Activated naive CD4-positive, alpha-beta T cell (primary cell): ENCODE measurements around the gene PRKACA.

Source experiments
- DNase-seq, 4 experiments: peaks; one replicate each; lab custom pipeline; 2025; lab: John Stamatoyannopoulos, UW

Gene PRKACA

DNA sequence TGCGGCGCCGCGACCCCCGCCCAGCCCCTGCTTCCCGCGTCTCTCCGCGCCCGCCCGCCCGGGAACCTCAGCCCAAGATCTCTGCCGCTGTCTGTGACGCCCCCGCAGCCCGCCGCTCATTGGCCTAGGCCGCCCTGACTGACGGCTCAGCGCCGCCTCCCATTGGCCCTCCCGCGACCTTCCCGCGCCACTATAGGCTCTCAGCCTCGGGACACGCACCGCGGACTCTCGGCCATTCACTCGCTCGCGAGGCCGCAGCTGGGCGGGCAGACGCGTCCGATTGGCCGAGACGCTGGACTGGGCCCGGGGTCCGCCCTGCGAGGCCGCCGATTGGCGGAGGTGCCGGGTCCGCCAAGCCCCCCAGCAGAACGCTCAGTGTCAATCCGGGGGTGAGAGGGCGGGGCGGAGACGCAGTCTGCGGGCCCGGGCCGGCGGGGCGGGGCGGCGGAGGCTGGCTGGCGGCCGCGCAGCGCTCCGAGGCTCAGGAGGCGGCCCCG lies at the start of gene PRKACA:
Gene PRKACA (minus strand): TSS at position 95 of the 497 bp plus-strand sequence. CDS start 215 bp downstream, outside the sequence.
- DNase-seq, result peak; percentile 95 to 98 (median 96)

DNA sequence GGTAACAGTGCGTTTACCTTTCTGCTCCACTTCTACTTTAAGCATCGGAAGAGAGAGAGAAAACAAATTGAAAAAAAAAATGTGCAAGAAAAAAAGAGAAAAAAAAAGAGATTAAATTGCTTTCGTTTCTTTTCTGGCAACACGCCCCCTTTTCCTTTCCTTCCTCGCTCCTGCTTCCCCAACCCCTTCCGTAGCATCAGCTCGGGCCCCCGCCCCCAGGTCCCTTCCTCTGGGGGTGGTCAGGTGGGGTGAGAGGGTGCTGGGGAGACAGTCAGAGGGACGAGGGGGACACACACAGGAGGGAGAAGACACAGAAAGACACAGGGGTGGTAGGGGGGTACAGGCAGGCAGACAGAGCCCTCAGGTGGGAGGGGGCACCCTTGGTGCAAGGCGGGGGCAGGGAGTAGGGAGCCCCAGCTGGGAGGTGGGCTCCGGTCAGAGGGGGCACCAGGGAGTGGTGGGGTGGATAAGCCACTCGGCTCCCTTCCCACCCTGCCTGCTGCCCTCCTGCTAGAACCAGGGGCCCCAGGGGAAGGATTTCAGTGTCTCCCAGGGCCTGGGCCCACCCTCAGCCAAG lies 49.5 kb upstream of the PRKACA start:
- peak in 1 of 4 experiments; percentile 11 for DNase-seq

DNA sequence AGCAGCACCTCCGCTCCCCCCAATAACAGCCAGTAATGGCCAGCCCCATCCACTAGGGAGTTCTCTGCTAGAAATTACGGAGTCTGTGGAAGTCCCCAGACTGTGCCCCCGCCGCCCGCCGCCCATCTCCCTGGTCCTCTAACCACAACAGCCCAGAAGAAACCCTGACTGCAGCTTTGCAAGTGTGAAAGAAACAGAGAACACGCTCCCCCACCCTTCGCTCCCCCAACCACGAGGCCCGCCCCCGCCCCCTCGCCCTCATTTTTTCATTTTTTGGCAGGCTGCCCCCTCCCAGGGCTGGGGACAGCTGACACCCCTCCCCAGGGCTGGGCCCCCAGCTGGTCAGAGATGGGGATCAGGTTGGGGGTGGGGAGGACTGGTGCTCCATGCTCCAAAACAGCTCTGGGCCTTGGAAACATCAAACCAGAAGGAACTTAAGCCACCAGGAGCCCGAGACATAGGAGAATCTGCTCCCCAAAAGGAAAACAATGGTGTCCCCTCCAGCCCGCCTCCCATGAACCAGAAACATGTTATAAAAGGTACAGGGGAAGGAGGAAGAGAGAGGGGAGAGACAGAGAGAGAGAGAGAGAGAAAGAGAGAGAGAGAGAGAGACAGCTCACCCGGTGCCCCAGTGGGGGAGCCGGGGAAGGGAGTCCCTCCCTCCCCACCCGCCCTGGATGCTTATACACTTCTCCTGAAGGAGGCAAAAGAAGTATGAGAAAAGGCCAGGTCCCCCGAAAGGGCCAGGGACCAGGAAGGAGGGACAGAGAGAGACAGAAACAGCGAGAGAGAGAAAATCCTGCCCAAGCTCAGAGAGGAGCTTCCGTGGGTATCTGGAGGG lies 48.6 kb upstream of the PRKACA start:
- DNase-seq, result peak in 1 of 4 experiments; percentile 13

GRCh38 chr19:14164724-14165493 lies 47.3 kb upstream of the PRKACA start:
- DNase-seq, result no peak

DNA sequence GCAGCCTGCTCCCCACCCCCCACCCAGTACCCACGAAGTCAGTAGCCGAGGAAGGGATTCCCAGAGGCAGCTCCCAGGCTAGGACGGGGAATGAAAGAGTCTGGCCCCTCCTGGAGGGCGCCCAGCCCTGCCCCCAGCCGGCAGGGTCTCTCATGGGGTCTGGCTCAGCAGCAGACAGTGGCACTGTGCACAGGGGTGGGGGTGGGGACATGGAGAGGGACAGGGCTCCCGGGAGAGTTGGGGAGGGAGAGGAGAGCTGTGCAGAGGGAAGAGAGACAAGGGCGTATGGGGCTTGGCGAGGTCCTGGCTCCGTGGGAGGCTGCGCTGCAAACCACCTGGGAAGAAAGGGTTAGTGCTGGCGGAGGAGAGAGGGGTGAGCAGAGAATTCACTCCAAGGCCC lies 46.5 kb upstream of the PRKACA start:
- no peak for DNase-seq

DNA sequence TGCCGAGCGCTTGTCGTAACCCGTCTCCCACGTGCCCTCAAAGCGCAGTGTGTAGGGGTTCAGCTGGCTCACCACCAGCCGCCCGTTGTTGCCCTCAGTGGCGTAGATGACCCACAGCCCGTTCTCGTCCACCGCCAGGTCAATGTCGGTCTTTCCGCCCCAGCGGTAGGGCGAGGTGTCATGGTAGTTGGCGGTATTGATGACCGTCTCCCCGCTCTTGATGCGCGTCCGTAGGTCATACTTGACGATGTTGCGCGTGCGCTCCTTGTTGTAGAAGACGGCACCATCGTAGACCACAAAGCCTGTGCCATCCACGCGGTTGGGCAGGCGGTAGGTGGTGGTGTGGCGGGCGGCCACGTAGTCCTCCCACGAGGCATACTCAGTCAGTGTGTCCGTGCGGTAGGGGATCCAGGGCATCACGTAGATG lies 45.3 kb upstream of the PRKACA start:
- DNase-seq, result no peak

- DNase-seq, result no peak
These were observed 43.7 kb upstream of the PRKACA start for GRCh38 chr19:14161305-14161704.

DNA sequence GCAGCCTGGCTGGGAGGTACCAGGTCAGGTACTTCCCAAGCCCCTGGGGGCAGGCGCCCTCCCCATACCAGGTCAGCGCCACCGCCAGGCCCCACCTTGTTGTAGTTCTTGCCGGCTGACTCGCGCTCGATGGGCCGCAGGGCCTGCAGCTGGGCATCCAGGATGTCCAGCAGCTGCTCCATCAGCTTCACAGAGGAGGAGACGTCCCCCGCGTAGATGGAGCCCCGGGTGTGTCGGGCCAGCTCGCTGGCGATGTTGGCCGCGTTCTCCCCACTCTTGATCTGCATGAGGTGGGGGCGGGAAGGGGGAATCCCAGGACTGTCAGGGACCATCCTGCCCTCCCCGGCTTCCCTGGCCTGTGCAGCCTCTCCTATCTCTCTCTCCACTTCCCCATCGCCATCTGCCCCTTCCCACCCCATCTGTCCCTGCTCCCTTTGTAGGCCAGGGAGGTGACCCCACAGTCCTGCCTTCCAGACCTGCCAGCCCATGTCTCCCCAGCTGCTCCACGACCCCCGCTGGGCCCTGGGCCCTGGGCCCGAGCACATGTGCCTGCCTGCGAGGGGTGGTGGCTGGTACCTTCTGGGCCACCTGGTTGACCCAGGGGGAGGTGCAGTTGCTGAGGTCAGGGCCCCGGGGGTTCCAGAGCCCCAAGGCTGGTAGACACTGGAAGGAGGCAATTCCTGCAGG lies 42.6 kb upstream of the PRKACA start:
- no peak for DNase-seq

GRCh38 chr19:14159059-14159458 lies 41.5 kb upstream of the PRKACA start:
- DNase-seq, result no peak

DNA sequence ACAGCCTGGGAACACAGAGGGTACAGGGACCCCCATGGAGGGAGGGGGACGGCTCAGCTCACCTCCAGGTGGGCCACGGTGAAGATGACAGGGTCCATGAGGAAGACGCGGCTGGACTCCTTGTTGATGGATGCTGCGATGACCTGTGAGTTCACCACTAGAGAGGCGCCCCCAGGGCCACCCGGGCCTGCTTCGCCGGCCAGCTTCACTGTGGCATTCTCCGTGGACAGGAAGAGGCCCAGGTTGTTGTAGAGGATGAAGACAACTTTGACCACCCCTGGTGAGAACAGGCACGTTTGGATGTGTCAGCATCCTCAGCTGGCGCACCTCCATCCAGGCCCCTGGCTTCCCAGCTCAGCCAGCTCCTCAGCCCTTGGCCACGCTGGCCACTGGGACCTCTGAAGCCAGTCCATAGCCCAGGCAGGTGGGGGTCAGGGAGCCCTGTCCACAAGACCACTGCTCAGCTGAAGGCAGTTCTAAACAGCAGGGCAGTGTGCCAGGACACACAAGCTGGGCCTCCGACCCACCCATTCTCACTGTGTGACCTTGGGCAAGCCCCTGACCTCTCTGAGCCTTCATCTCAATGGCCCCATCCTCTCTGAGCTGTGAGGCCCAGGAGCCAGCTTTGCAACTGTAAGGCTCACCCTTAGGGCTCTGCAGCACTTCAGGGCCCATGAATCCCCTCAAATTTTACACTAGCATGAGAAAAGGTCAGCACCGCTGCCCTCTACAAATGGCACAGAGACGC lies 40.9 kb upstream of the PRKACA start:
- DNase-seq, result no peak

DNA sequence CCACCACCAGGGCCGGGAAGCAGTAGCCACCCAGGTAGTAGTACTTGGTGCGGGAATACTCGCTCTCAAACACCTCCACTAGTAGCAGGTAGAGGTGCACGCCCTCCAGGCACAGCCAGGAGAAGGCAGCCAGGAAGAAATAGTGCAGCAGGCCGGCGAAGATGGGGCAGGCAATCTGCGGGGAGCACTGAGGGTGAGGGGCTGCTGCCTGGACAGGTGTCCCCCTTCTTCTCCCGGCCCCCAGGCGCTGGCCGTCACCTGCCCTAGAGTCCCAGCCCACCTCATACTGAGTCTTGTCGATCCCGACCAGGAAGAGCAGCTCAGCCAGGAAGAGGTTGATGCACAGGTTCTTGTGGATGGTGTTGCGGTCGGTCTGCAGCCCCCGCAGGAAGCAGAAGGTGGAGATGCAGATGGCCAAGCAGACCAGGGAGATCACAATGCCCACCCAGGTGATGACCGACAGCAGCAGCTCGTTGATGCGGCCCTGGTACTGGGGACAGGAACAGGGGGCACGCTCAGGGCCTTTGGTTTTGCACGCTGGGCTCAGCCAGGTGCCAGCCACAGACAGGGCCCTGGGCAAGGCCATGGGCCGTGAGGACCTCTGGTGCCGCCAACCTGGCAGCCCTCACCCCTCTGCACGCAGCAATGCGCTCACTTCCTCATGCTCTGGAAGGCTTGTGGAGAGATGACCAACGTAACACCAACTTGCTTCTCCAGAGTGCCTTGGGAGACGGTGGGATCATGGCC lies 39.6 kb upstream of the PRKACA start:
- DNase-seq, result no peak

DNA sequence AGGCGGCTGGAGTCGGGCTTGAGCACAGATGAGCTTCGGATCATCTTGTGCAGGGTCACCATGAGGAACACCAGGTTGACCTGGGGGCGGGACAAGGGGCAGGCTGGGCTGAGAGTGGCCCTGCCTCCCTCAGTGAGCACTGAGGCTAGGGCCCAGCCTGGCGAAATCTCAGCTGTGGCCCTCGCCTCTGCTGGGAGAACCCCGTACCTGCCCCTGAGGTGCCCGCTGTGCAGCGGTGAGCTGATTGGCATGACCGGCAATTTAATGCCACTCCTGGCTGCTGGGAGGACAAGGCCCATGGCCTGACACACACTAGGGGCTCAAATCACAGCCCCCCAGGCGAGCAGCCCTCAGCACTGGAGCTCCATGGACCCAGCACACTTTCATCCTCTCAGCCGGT lies 38.6 kb upstream of the PRKACA start:
- DNase-seq, result no peak

DNA sequence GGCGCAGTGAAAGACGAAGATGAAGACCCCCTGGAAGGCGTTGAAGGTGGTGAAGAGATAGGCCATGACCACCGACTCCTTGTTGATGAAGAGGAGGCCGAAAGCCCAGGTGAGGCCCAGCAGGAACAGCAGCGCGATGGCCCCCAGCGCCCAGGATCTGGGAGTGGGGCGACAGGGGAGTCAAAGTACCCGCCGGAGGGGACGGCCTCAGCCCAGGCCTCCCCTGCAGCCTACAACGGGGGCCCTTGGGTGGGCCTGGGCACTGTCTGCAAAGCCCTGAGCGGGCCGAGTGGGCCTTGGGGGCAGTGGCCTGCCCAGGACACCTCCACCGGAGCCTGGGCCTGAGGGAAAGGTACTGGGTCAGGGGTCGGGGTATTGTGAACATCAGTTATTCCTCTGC lies 37.8 kb upstream of the PRKACA start:
- no peak for DNase-seq

GRCh38 chr19:14152713-14153112 lies 35.2 kb upstream of the PRKACA start:
- no peak for DNase-seq

DNA sequence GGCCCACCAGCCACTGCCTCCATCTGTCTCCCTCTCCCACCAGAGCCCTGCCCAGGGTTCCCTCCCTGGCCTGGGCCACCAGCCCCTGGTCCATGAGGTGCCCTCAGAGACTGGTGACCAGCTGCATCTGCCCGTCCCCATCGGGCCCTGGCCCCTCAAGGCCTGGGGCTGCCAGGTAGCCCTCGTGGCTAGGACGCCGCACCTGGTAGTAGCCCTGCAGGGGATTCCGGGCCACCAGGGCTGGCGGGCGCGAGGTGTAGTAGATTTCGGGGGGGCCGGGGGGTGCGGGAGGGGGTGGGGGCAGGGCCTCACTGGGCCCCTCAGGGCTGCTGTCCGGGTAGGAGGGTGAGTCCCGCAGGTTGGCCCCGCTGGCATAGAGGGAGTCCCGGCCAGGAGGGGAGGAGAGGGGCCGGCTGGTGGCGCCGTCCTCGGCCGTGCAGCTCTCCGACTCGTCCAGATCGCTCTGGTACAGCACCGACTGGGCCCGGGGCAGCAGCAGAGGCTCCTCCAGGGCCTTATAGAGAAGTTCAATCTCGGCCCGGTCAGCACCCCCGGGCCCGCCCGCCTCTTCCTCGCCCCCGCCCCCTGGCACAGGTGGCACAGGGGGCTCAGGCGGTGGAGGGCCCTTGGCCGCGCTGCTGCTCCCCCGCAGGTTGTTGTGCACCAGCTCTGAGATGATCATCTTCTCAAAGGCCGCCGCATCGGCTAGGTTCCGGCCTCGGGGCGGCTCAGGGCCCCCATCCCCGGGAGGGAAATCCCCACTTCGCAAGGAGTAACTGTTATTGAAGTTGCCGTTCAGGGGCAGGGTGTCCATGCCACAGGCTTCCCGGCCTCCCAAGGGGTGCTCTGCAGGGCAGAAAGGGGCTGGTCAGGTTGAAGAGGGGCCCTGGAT lies 33.5 kb upstream of the PRKACA start:
- no peak for DNase-seq

- no peak for DNase-seq
These were observed 32.6 kb upstream of the PRKACA start for GRCh38 chr19:14150041-14150769.

- DNase-seq, result peak in 2 of 4 experiments; percentile 58 to 71
These were observed 32.0 kb upstream of the PRKACA start for GRCh38 chr19:14149509-14149994.

GRCh38 chr19:14148751-14149410 lies 31.3 kb upstream of the PRKACA start:
- no peak for DNase-seq
